GM18868 (cell line): ENCODE data around the gene PALD1.

Experiments used
- ATAC-seq: cut with Tn5 transposase; IDR thresholded peaks from one replicate; pipeline ENCODE4 v1.9.1; 2021; ENCODE audit warnings: mild to moderate bottlenecking, moderate library complexity; ENCODE audit not compliant: unreplicated experiment

The PALD1 gene

DNA sequence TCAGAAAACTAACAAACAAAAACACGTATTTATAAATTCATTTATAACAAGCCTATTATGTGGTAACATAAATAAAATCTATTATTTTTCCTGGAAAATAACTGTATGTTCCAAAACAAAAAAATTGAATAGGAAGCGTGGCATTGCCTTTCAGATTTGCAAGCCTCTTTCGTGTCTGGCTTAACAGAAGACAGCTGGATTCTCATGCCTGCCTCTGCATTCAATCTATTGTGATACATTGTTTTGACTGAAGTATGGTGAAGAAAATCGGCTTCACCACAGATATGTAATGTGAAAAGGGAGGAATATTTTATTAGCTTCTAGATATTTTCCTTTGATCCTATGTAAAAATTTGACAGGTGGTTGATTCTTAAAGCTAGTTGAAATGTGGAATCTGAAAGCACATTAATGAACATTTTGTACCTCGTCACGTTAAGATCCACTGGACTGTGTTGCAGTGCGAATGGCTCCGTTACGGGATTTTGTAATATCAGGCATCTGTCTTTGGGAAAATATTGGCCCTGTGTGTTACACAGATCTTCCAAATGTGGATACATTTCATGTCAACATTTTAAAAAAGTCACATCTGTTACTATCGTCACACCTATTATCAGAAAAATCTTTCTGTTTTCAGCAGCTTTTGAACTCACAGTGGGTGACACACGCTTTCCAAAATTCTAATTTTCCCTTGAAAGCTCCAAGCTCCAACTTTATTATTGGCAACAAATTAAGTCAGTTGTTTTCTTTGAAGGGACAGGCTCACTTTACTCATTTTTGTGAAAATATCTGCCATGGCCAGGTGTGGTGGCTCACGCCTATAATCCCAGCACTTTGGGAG, 26.2 kb downstream of the PALD1 start:
- ATAC-seq: no peak

DNA sequence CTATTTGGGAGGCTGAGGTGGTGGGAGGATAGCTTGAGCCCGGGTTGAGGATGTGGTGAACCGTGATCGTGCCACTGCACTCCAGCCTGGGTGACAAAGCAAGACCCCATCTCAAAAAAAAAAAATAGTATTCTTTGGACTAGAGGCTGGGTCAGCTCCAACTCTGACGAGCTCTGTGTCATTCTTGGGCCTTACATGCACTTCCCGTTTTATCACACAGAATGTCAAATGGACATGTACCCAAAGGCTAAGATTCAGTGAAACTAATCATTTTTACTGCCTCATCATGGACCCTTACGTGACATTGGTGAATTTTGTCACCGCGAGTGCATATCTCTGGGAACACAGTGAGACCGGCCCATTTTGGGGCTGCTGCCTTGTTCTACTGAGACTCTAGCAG, 27.3 kb downstream of the PALD1 start:
- no peak for ATAC-seq

DNA sequence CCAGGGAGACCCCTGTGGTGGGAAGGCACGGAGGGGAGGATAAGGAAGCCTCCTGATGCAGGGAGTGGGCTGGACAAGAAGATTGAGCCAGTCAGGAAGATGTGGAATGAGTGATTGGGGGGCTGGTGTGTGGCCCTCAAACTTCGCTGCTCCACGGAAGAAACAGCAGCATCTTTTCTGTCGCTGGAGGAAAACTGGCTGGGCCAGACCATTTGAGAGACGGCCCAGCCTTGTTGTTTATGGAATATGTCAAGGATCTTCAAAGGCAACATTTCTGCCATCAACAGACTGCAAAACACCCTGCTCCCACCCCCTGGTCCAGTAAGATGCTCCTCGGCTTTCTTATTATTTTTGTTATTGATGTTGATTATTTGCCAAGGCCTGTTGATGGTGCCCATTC, 29.4 kb downstream of the PALD1 start:
- no peak for ATAC-seq

- ATAC-seq: no peak
Measured at GRCh38 chr10:70508912-70509756, 30.6 kb downstream of the PALD1 start.

- no peak for ATAC-seq
Measured at GRCh38 chr10:70509757-70510147, 31.2 kb downstream of the PALD1 start.

DNA sequence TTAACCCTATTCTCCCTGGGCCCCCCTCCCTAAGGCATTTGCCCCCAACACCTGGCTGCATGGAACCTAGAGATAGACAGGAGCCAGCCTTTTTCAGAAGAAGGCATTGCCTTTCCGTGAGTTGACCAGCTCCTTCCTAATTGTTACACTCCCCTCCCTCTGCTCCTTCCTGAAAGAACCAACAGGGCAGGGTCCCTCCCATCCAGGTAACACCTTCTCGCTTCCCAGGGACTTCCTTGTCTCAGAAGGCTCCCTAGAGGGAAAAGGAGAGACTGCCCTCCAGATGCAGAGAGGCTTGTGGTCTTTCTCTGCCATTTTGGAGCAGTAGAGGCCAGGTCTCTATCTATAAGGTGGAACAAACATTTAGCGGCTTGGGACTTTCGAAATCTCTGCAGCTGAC, 31.9 kb downstream of the PALD1 start:
- no peak for ATAC-seq

DNA sequence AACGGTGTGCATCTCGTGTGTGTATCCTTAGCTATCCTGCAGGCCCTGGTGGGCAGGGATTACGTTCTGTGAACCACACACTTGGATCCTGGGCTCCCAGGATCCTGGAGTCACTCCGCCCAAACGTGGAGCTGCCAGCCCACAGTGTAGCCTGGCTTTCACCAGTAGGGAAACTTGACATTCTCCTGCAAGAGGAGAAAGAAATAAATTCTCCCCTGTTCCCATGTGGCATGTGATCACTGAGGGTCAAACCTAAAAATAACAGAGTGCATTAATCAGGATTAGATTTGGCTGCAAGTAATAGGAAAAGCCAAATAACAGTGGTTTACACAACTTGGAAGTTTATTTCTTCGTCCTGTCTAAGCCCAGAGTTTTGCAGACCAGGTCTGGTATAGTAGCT, 32.3 kb downstream of the PALD1 start:
- no peak for ATAC-seq

DNA sequence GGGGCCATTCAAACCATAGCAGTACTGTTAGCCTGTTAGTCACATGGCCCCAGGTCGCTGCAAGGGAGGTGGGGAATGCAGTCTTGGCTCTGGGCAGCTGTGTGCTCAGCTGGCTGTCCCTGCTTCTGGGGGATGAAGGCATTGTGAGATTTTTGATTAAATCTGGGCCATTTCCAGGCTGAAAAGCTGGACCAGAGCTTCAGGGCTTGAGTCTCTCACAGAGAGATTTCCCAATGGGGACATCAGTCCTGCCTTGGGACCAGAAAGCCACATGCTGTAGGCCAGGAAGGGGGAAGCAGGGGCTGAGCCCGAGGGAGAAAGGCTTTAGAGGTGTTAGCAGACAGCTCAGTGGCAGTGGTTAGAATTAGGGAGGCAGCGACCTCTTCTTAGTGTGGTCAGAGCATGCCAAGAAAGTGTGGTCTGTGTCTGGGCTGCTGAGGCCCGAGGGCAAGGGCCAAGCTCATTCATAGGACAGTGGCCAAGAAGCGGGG, 33.6 kb downstream of the PALD1 start:
- ATAC-seq: no peak

DNA sequence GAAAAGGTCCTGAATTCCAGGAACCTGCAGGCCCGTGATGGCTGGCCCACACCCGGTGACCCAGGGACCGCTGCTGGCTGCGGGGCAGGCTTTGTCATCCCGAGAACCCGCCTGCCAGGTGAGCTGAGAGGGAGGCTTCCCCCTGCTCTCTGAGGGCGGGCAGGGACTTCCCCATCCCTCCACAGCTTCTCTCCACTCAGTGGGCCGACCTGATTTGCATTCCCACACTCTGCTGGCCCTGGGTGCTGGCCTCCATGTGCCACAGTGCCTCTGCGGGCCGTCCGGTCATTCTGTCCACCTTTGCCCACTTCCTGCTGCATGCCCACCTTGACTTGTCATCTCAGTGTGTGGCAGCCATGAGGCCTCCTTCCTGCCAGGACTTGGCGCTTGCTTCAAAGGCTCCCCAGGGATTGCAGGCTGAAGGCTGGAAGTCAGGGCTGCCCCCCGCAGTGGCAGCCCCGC, 35.3 kb downstream of the PALD1 start:
- ATAC-seq: peak; percentile 92

- no peak for ATAC-seq
Measured at GRCh38 chr10:70514591-70514990, 36.0 kb downstream of the PALD1 start.

GRCh38 chr10:70515035-70515667, 36.6 kb downstream of the PALD1 start:
- ATAC-seq: no peak

DNA sequence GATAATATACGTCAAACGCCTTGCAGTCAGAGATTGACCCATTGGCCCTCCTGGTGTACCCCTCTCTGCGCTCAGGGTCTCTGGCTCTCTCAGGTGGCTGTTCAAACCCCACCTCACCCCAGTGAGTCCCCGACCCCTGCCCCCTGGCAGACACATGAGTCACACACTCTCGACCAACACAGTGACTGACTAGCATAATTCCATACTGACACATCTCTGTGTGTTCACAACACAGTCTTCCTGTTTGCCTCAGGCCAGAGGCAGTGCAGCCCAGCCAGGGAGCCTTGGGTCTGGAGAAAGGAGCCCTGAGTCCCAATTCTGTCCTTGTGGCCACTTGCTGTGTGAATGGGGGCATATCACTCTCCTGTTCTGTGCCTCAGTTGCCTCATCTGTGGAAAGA, 40.1 kb downstream of the PALD1 start:
- ATAC-seq: no peak

- ATAC-seq: no peak
Measured at GRCh38 chr10:70523057-70523456, 44.5 kb downstream of the PALD1 start.

- no peak for ATAC-seq
Measured at GRCh38 chr10:70523549-70523948, 45.0 kb downstream of the PALD1 start.

GRCh38 chr10:70528314-70528713, 49.7 kb downstream of the PALD1 start:
- ATAC-seq: no peak

- no peak for ATAC-seq
Measured at GRCh38 chr10:70528741-70529362, 50.3 kb downstream of the PALD1 start.

- ATAC-seq: no peak
Measured at GRCh38 chr10:70529848-70530247, 51.3 kb downstream of the PALD1 start.

DNA sequence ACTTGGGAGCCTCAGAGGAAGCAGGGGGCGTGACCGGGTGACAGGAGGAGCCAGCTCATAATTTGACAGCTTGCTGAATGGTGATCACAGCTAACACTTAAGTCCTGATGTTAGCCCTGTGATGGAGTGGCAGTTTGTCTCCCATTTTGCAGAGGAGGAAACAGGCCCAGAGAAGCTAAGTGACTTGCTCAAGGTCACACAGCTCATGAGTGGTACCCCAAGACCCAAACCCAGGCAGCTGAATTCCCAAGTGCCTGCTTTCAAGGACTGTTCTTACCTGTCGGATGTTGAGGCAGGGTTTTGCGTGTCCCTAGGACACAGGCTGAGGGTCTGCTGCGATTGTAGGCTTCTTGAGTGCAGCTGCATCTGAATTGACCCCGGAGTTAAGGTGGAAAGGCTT, 51.7 kb downstream of the PALD1 start:
- no peak for ATAC-seq

GRCh38 chr10:70532554-70533188, 54.1 kb downstream of the PALD1 start:
- ATAC-seq: no peak

- ATAC-seq: no peak
Measured at GRCh38 chr10:70533189-70533558, 54.6 kb downstream of the PALD1 start.

DNA sequence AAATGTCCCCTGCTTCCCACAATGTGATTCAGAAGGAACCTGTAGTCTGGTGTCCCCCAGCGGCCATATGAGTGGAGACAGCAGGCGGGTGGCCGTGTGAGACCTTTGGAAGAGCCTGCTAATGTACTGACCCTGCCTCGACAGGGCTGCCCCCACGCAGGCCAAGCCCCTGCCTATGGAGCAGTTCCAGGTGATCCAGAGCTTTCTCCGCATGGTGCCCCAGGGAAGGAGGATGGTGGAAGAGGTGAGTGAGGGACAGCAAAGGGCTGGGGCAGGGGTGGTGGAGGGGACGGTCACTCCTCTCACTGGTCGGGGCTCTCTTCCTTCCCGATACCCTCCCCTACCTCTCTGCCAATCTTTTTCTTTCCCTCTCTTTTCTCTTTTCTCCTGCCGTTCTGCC, 55.7 kb downstream of the PALD1 start:
- no peak for ATAC-seq
